HEK293 (cell line): ENCODE measurements around the gene MYO1B.

ENCODE experiments used
- BCL11B ChIP-seq: fragments of 450-650 bp; formaldehyde crosslinking; IDR thresholded peaks from 2 replicates; pipeline ENCODE4 v1.5.1; 2016; ENCODE audit warnings: low read depth, missing biosample characterization, missing genetic modification characterization
- EGR2 ChIP-seq: fragments of 450-650 bp; formaldehyde crosslinking; IDR thresholded peaks from 2 replicates; pipeline ENCODE4 v1.5.1; 2016; ENCODE audit warnings: low read depth, missing biosample characterization, missing genetic modification characterization
- KLF17 ChIP-seq: fragments of 450-650 bp; formaldehyde crosslinking; IDR thresholded peaks from 2 replicates; pipeline ENCODE4 v1.5.1; 2016; ENCODE audit warnings: missing biosample characterization, missing genetic modification characterization
- MZF1 ChIP-seq: fragments of 450-650 bp; formaldehyde crosslinking; IDR thresholded peaks from 2 replicates; pipeline ENCODE4 v1.5.1; 2017; ENCODE audit warnings: missing biosample characterization, missing genetic modification characterization, borderline replicate concordance
- PRDM2 ChIP-seq: fragments of 450-650 bp; formaldehyde crosslinking; IDR thresholded peaks from 2 replicates; pipeline ENCODE4 v1.5.1; 2016; ENCODE audit warnings: missing biosample characterization, missing genetic modification characterization, borderline replicate concordance
- PRDM6 ChIP-seq: fragments of 450-650 bp; formaldehyde crosslinking; IDR thresholded peaks from 2 replicates; pipeline ENCODE4 v1.5.1; 2017; ENCODE audit warnings: missing biosample characterization, missing genetic modification characterization
- SALL2 ChIP-seq: fragments of 450-650 bp; formaldehyde crosslinking; IDR thresholded peaks from 2 replicates; pipeline ENCODE4 v1.5.0; 2017; ENCODE audit warnings: missing biosample characterization, mild to moderate bottlenecking, missing genetic modification characterization, borderline replicate concordance
- ZEB2 ChIP-seq: fragments of 450-650 bp; formaldehyde crosslinking; IDR thresholded peaks from 2 replicates; pipeline ENCODE4 v1.5.1; 2016; ENCODE audit warnings: missing biosample characterization, missing genetic modification characterization
- ZFHX2 ChIP-seq: fragments of 450-650 bp; formaldehyde crosslinking; conservative IDR thresholded peaks from 2 replicates; pipeline ENCODE4 v1.5.1; 2016; ENCODE audit warnings: missing biosample characterization, missing genetic modification characterization
- ZNF24 ChIP-seq: fragments of 450-650 bp; formaldehyde crosslinking; IDR thresholded peaks from 2 replicates; pipeline ENCODE4 v1.5.1; 2016; ENCODE audit warnings: missing biosample characterization, missing genetic modification characterization
- ZNF398 ChIP-seq: fragments of 450-650 bp; formaldehyde crosslinking; IDR thresholded peaks from 2 replicates; pipeline ENCODE4 v1.5.1; 2017; ENCODE audit warnings: missing biosample characterization, missing genetic modification characterization
- ZNF558 ChIP-seq: fragments of 450-650 bp; formaldehyde crosslinking; IDR thresholded peaks from 2 replicates; pipeline ENCODE4 v1.5.1; 2016; ENCODE audit warnings: missing biosample characterization, missing genetic modification characterization
- ZNF621 ChIP-seq: fragments of 450-650 bp; formaldehyde crosslinking; IDR thresholded peaks from 2 replicates; pipeline ENCODE4 v1.5.1; 2017; ENCODE audit warnings: missing biosample characterization, missing genetic modification characterization
- ZNF626 ChIP-seq: fragments of 450-650 bp; sonication (Bioruptor Pico); formaldehyde crosslinking; IDR thresholded peaks from 2 replicates; pipeline ENCODE4 v1.5.1; 2018; ENCODE audit warnings: missing biosample characterization, missing genetic modification characterization, inconsistent platforms
- ZNF645 ChIP-seq: fragments of 450-650 bp; formaldehyde crosslinking; IDR thresholded peaks from 2 replicates; pipeline ENCODE4; 2016; ENCODE audit warnings: missing biosample characterization, missing genetic modification characterization
- ZNF658 ChIP-seq: fragments of 450-650 bp; formaldehyde crosslinking; IDR thresholded peaks from 2 replicates; pipeline ENCODE4; 2016; ENCODE audit warnings: missing biosample characterization, missing genetic modification characterization
- ZNF692 ChIP-seq: fragments of 450-650 bp; formaldehyde crosslinking; IDR thresholded peaks from 2 replicates; pipeline ENCODE4 v1.5.1; 2016; ENCODE audit warnings: missing biosample characterization, missing genetic modification characterization
- TF ChIP-seq, protein P1 (sequence below): fragments of 450-650 bp; formaldehyde crosslinking; IDR thresholded peaks from 2 replicates; pipeline ENCODE4 v1.5.1; 2016; ENCODE audit warnings: missing biosample characterization, missing genetic modification characterization
- TF ChIP-seq, protein P2 (sequence below): fragments of 450-650 bp; formaldehyde crosslinking; IDR thresholded peaks from 2 replicates; pipeline ENCODE4 v1.5.1; 2016; ENCODE audit warnings: missing biosample characterization, missing genetic modification characterization
- TF ChIP-seq, protein P3 (sequence below): fragments of 450-650 bp; formaldehyde crosslinking; IDR thresholded peaks from 2 replicates; pipeline ENCODE4 v1.5.1; 2017; ENCODE audit warnings: missing biosample characterization, missing genetic modification characterization

MYO1B gene

DNA sequence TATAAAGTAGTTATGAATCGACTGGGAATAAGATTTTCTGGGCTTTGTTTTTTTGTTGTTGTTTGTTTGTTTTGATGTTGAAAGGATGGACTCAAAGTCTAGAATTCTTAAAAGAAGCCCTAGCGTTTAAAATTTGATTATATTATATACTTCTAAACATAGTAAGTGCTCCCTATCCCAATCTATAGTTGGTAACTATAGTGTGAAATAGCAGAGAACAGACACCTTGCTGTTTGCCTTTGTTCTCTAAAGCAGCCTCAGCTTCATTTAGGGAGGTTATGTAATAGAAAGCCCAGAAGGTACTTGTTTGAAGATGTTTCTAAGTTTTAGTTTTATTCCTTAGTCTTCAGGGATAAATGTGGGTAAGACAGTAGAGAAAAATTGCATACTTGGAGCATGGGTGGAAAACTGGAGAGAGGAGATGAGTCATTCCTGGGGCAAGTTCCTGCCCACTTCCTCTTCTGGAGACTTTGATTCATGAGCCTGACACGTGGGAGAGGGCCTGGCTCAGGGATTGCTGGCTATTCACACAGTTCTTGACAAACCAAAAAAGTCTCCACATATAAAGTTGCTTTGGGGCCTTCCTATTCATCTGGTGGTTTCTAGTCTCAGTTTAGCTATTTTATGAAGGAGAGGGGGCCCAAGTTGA lies 131.9 kb downstream of the MYO1B start (continued):
- TF ChIP-seq PRDM2 (tag by site-specific recombination) = no peak
- TF ChIP-seq, protein P1, sequence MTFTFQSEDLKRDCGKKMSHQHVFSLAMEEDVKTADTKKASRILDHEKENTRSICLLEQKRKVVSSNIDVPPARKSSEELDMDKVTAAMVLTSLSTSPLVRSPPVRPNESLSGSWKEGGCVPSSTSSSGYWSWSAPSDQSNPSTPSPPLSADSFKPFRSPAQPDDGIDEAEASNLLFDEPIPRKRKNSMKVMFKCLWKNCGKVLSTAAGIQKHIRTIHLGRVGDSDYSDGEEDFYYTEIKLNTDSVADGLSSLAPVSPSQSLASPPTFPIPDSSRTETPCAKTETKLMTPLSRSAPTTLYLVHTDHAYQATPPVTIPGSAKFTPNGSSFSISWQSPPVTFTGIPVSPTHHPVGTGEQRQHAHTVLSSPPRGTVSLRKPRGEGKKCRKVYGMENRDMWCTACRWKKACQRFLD (tag by site-specific recombination) = no peak
- no peak for TF ChIP-seq KLF17 (tag by site-specific recombination)
- TF ChIP-seq BCL11B = no peak
- TF ChIP-seq, protein P2, sequence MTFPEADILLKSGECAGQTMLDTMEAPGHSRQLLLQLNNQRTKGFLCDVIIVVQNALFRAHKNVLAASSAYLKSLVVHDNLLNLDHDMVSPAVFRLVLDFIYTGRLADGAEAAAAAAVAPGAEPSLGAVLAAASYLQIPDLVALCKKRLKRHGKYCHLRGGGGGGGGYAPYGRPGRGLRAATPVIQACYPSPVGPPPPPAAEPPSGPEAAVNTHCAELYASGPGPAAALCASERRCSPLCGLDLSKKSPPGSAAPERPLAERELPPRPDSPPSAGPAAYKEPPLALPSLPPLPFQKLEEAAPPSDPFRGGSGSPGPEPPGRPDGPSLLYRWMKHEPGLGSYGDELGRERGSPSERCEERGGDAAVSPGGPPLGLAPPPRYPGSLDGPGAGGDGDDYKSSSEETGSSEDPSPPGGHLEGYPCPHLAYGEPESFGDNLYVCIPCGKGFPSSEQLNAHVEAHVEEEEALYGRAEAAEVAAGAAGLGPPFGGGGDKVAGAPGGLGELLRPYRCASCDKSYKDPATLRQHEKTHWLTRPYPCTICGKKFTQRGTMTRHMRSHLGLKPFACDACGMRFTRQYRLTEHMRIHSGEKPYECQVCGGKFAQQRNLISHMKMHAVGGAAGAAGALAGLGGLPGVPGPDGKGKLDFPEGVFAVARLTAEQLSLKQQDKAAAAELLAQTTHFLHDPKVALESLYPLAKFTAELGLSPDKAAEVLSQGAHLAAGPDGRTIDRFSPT (tag by site-specific recombination) = 0 out of 2 replicates have a peak, but pooled peaks have one; percentile 21
- TF ChIP-seq ZNF692 (tag by site-specific recombination) = no peak
- TF ChIP-seq ZFHX2 (tag by site-specific recombination) = peak; percentile 39; the same call in 1 of the 2 replicates
- TF ChIP-seq PRDM6 (tag by site-specific recombination) = 0 out of 2 replicates have a peak, but pooled peaks have one; percentile 28
- TF ChIP-seq ZEB2 = 0 out of 2 replicates have a peak, but pooled peaks have one; percentile 26
- no peak for TF ChIP-seq ZNF24
- TF ChIP-seq EGR2 (tag by site-specific recombination) = 0 out of 2 replicates have a peak, but pooled peaks have one; percentile 28
- no peak for TF ChIP-seq ZNF626 (tag by site-specific recombination)
- TF ChIP-seq SALL2 = no peak
- no peak for TF ChIP-seq ZNF658
- no peak for TF ChIP-seq ZNF645 (tag by site-specific recombination)
- no peak for TF ChIP-seq MZF1 (tag by site-specific recombination)
- no peak for TF ChIP-seq ZNF398
- TF ChIP-seq, protein P3, sequence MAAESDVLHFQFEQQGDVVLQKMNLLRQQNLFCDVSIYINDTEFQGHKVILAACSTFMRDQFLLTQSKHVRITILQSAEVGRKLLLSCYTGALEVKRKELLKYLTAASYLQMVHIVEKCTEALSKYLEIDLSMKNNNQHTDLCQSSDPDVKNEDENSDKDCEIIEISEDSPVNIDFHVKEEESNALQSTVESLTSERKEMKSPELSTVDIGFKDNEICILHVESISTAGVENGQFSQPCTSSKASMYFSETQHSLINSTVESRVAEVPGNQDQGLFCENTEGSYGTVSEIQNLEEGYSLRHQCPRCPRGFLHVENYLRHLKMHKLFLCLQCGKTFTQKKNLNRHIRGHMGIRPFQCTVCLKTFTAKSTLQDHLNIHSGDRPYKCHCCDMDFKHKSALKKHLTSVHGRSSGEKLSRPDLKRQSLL (tag by site-specific recombination) = peak; percentile 40; the same call in 1 of the 2 replicates
- no peak for TF ChIP-seq ZNF621 (tag by site-specific recombination)
- no peak for TF ChIP-seq ZNF558 (tag by site-specific recombination)
